ENCODE measurements around the gene LNPEP. TPM values are rescaled to one million over a fixed set of nuclear protein-coding genes. Genes with fewer than 3 reads are reported as not detected.

The LNPEP gene
- total and polyA plus RNA-seq, 2 of the 13 experiments (the other 11 are each of a cell fraction or from before 2014, with no cell fraction given), result 8.0 to 16.9 TPM

GRCh38 chr5:97056263-97056662 lies 120.4 kb downstream of the LNPEP start:
- intact Hi-C loops (cut with micrococcal nuclease; ENCODE audit: unreplicated experiment), result no loop called here
- H3K79me2 ChIP-seq (ENCODE audit: insufficient read depth, low read length), result no peaks in the 10 kb centered on the region
- ChIA-PET CTCF (ENCODE audit: low intra/inter-chr PET ratio, low total read pairs) (no interaction called here), POLR2A (no interaction called here)
- H3K27me3 ChIP-seq (ENCODE audit: control insufficient read depth in 1 of 2, insufficient read depth in 2 of 2, low read length in 2 of 2), result no peaks in the 10 kb centered on the region
- no peaks in the 10 kb centered on the region for H3K9me3 ChIP-seq (ENCODE audit: low read length)
- WGBS (ENCODE audit: low lambda C conversion rate), result 40% methylated on average over 1 of the region's 1 CpG
- H4K20me1 ChIP-seq (ENCODE audit: insufficient read depth, low read length), result no peaks in the 10 kb centered on the region
- in situ Hi-C loops (cut with HindIII; ENCODE audit: extremely low pct_ligation_motif_present, low pct_unique_long_range_greater_than_20kb), result no loop called here
- no peaks in the 10 kb centered on the region for H3K36me3 ChIP-seq (replicated peaks in 1 of 2; ENCODE audit: control insufficient read depth in 1 of 2, insufficient read depth in 2 of 2, low read length in 2 of 2)
- TF ChIP-seq ZNF775 (CRISPR knock-in tag; IDR thresholded peaks at IDR 0.05; ENCODE audit: borderline replicate concordance), result no peak
- TF ChIP-seq ZNF138 (CRISPR knock-in tag; IDR thresholded peaks at IDR 0.05; ENCODE audit: low read depth), result no peak
- TF ChIP-seq SATB2 (CRISPR knock-in tag; IDR thresholded peaks at IDR 0.05), result no peak
- TF ChIP-seq SRSF4 (IDR thresholded peaks at IDR 0.05; ENCODE audit: low read depth, low read length, poor library complexity, severe bottlenecking), result no peak
- TF ChIP-seq ZKSCAN1 (IDR thresholded peaks at IDR 0.05; ENCODE audit: low read length), result no peak
- no peak overlapping the region for H3K4me3 ChIP-seq (replicated peaks in 1 of 3; ENCODE audit: insufficient read depth in 1 of 3, low read depth in 2 of 3, low read length in 3 of 3)
- DNase-seq (ENCODE audit: low spot score) (no peak), FAIRE-seq (no peak), ATAC-seq (no peak)
- no peak overlapping the region for H3K27ac ChIP-seq (ENCODE audit: extremely low read length, insufficient read depth, low read length)
- BruUV-seq (replicated peaks), result no TSS peak
- H2AFZ ChIP-seq (ENCODE audit: low read length), result no peak overlapping the region
- no peaks in the 10 kb centered on the region for H3K4me1 ChIP-seq (ENCODE audit: insufficient read depth, low read length)
- no peak overlapping the region for H3K9ac ChIP-seq (ENCODE audit: insufficient read depth, low read depth, low read length)
- no peak overlapping the region for H3K4me2 ChIP-seq (ENCODE audit: low read depth, low read length)

GRCh38 chr5:97062046-97062445 lies 126.2 kb downstream of the LNPEP start:
- Histone ChIP-seq H3K4me3 (replicated peaks in 1 of 3; ENCODE audit: insufficient read depth in 1 of 3, low read depth in 2 of 3, low read length in 3 of 3) (no peak overlapping the region), H4K20me1 (ENCODE audit: insufficient read depth, low read length) (no peaks in the 10 kb centered on the region), H3K9me3 (ENCODE audit: low read length) (no peaks in the 10 kb centered on the region), H2AFZ (ENCODE audit: low read length) (no peak overlapping the region), H3K9ac (ENCODE audit: insufficient read depth, low read depth, low read length) (no peak overlapping the region), H3K27ac (ENCODE audit: extremely low read length, insufficient read depth, low read length) (no peak overlapping the region), H3K79me2 (ENCODE audit: insufficient read depth, low read length) (no peaks in the 10 kb centered on the region), H3K4me2 (ENCODE audit: low read depth, low read length) (no peak overlapping the region), H3K36me3 (replicated peaks in 1 of 2; ENCODE audit: control insufficient read depth in 1 of 2, insufficient read depth in 2 of 2, low read length in 2 of 2) (no peaks in the 10 kb centered on the region), H3K27me3 (ENCODE audit: control insufficient read depth in 1 of 2, insufficient read depth in 2 of 2, low read length in 2 of 2) (no peaks in the 10 kb centered on the region), H3K4me1 (ENCODE audit: insufficient read depth, low read length) (no peaks in the 10 kb centered on the region)
- DNase-seq (ENCODE audit: low spot score), result no peak
- 13% methylated on average over 6 of the region's 8 CpGs for WGBS (ENCODE audit: low lambda C conversion rate)
- CTCF ChIA-PET (ENCODE audit: low intra/inter-chr PET ratio, low total read pairs), result no interaction called here
- intact Hi-C loops (cut with micrococcal nuclease; ENCODE audit: unreplicated experiment) (no loop called here), in situ Hi-C loops (cut with HindIII; ENCODE audit: extremely low pct_ligation_motif_present, low pct_unique_long_range_greater_than_20kb) (no loop called here)
- POLR2A ChIA-PET, result no interaction called here
- no TSS peak for BruUV-seq (replicated peaks)
- no peak for FAIRE-seq
- no peak for ATAC-seq
- TF ChIP-seq ZNF446 (CRISPR knock-in tag; IDR thresholded peaks at IDR 0.05), result no peak
- no peak for TF ChIP-seq ZNF839 (CRISPR knock-in tag; IDR thresholded peaks at IDR 0.05; ENCODE audit: borderline replicate concordance)
- no peak for TF ChIP-seq ZNF577 (CRISPR knock-in tag; IDR thresholded peaks at IDR 0.05; ENCODE audit: borderline replicate concordance, low read depth)
- no peak for TF ChIP-seq ZNF543 (CRISPR knock-in tag; IDR thresholded peaks at IDR 0.05)
- TF ChIP-seq AFF4 (CRISPR knock-in tag; IDR thresholded peaks at IDR 0.05), result no peak
- TF ChIP-seq ZNF773 (CRISPR knock-in tag; IDR thresholded peaks at IDR 0.05; ENCODE audit: borderline replicate concordance), result no peak
- TF ChIP-seq POGK (CRISPR knock-in tag; conservative IDR thresholded peaks at IDR 0.05), result no peak
- TF ChIP-seq ZNF530 (CRISPR knock-in tag; IDR thresholded peaks at IDR 0.05; ENCODE audit: low read depth), result no peak
- no peak for TF ChIP-seq CENPBD1 (CRISPR knock-in tag; IDR thresholded peaks at IDR 0.05; ENCODE audit: borderline replicate concordance, low read depth)

All from HepG2 (cell line).